ENCODE data around the gene LYZL2. TPM values are rescaled to one million over a fixed set of nuclear protein-coding genes. Genes with fewer than 3 reads are reported as not detected.

LYZL2 gene
- total and polyA plus RNA-seq, 2 of the 8 experiments (the other 6 are each of a cell fraction or from before 2014, with no cell fraction given): not detected

DNA sequence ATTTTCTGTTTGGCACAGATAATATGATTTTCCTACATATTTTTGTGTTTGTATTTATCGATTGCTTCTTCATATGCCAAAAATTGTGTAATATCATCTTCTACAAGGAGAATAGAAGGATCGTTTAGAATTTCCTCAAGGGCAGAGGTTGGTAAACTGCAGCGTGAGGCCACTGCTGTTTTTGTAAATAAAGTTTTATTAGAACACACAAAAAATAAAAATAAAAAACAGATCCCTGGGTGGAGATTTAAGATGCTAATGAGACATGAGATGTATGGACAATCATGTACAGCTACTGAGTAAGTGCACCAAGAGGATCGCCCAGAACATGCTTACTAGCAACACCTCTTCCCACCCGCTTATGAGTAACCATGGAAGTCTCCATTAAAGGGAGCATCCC is 9.6 kb downstream of the LYZL2 start:
- Histone ChIP-seq H4K5ac (ENCODE audit: insufficient read length, low read depth, low read length) (no peak overlapping the region), H3K9me3 (ENCODE audit: insufficient read depth in 2 of 2, low read depth in 1 of 2, low read length in 1 of 2) (no peaks in the 10 kb centered on the region), H2AK5ac (ENCODE audit: low read depth, low read length) (no peak overlapping the region), H4K91ac (replicated peaks; ENCODE audit: insufficient read length, low read length) (no peak overlapping the region), H2BK12ac (ENCODE audit: low read depth, low read length) (no peak overlapping the region), H2BK5ac (ENCODE audit: low read depth, low read length) (no peak overlapping the region), H3K79me2 (ENCODE audit: control insufficient read depth in 1 of 2, insufficient read depth in 2 of 2, low read length in 2 of 2) (no peaks in the 10 kb centered on the region), H3K9ac (replicated peaks in 1 of 4; ENCODE audit: extremely low read depth in 1 of 4, low read depth in 3 of 4, low read length in 3 of 4) (no peak overlapping the region), H4K20me1 (replicated peaks in 1 of 2; ENCODE audit: control insufficient read depth in 1 of 2, insufficient read depth in 2 of 2, low read length in 2 of 2) (no peaks in the 10 kb centered on the region), H3K23ac (ENCODE audit: insufficient read length) (no peak overlapping the region), H3K56ac (replicated peaks; ENCODE audit: insufficient read length, low read depth, low read length) (no peak overlapping the region), H3K4me2 (ENCODE audit: insufficient read depth in 1 of 2, low read depth in 2 of 2, low read length in 2 of 2) (no peak overlapping the region), H3K14ac (ENCODE audit: insufficient read length) (no peak overlapping the region), H3K4me3 (ENCODE audit: extremely low read depth in 1 of 4, insufficient read depth in 2 of 4, low read depth in 3 of 4, low read length in 4 of 4) (no peak overlapping the region), H3K18ac (ENCODE audit: extremely low read depth, low read length) (no peak overlapping the region), H2BK120ac (replicated peaks; ENCODE audit: low read depth, low read length) (no peak overlapping the region), H3K36me3 (ENCODE audit: control insufficient read depth in 2 of 4, insufficient read depth in 4 of 4, low read length in 3 of 4) (no peaks in the 10 kb centered on the region), H3K23me2 (ENCODE audit: low read depth, low read length) (no peaks in the 10 kb centered on the region), H2BK15ac (ENCODE audit: low read length) (no peak overlapping the region), H2AFZ (ENCODE audit: low read length) (no peak overlapping the region), H3K4me1 (replicated peaks in 1 of 4; ENCODE audit: control insufficient read depth in 3 of 4, insufficient read depth in 4 of 4, low read length in 3 of 4) (no peaks in the 10 kb centered on the region), H3K4ac (replicated peaks; ENCODE audit: insufficient read length, low read depth, low read length) (no peak overlapping the region), H3K79me1 (ENCODE audit: low read depth, low read length) (no peaks in the 10 kb centered on the region), H3K27ac (ENCODE audit: low read depth, low read length) (no peak overlapping the region), H2BK20ac (ENCODE audit: low read length) (no peak overlapping the region), H3K27me3 (replicated peaks in 1 of 4; ENCODE audit: control insufficient read depth in 3 of 4, extremely low read depth in 1 of 4, insufficient read depth in 3 of 4, low read length in 3 of 4) (no peaks in the 10 kb centered on the region), H4K8ac (ENCODE audit: extremely low read depth, insufficient read depth, low read length) (no peak overlapping the region)
- DNase-seq (ENCODE audit: low read depth in 1 of 2, low spot score in 2 of 2) (peak in 1 of 2 experiments; percentile 16), FAIRE-seq (no peak)
- TF ChIP-seq BCL11A (IDR thresholded peaks at IDR 0.05; ENCODE audit: low read depth in 2 of 2, low read length in 2 of 2) (no peak), EGR1 (IDR thresholded peaks at IDR 0.05; ENCODE audit: borderline replicate concordance, low read depth, low read length) (no peak), KDM4A (IDR thresholded peaks at IDR 0.05; ENCODE audit: low read depth, low read length, severe bottlenecking) (no peak), POU5F1 (IDR thresholded peaks at IDR 0.05; ENCODE audit: low read depth, low read length) (no peak), EZH2 (IDR thresholded peaks at IDR 0.05; ENCODE audit: low read depth, low read length, severe bottlenecking) (no peak), GABPA (IDR thresholded peaks at IDR 0.05; ENCODE audit: borderline replicate concordance, insufficient read depth, low read length) (no peak), RXRA (IDR thresholded peaks at IDR 0.05; ENCODE audit: insufficient read depth, low read depth, low read length) (no peak), SIRT6 (IDR thresholded peaks at IDR 0.05; ENCODE audit: low read length) (no peak), TCF12 (IDR thresholded peaks at IDR 0.05; ENCODE audit: low read depth, low read length) (no peak), CTBP2 (IDR thresholded peaks at IDR 0.05; ENCODE audit: borderline replicate concordance, insufficient read depth, insufficient read length, low read length) (no peak), HDAC6 (IDR thresholded peaks at IDR 0.05; ENCODE audit: low read depth, low read length) (no peak), BACH1 (IDR thresholded peaks at IDR 0.05; ENCODE audit: low read length) (no peak), NRF1 (IDR thresholded peaks at IDR 0.05; ENCODE audit: low read depth, low read length) (no peak)
- TF ChIP-seq, protein P1, sequence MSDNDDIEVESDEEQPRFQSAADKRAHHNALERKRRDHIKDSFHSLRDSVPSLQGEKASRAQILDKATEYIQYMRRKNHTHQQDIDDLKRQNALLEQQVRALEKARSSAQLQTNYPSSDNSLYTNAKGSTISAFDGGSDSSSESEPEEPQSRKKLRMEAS (IDR thresholded peaks at IDR 0.05): no peak
- 87% methylated on average over 5 of the region's 5 CpGs; no CpG with 5 or more reads in 1 of the 2 experiments for WGBS, 2 experiments (ENCODE audit: extremely low coverage in 1 of 2, insufficient coverage in 1 of 2, insufficient read length in 1 of 2, insufficient replicate concordance in 2 of 2, low coverage in 1 of 2, low lambda C conversion rate in 2 of 2, missing lambda C conversion rate in 1 of 2)
- ChIA-PET CTCF (ENCODE audit: partially characterized antibody) (no interaction called here), POLR2A (ENCODE audit: partially characterized antibody) (no interaction called here)
